Activated T-helper 9 cell treated with anti-CD3 and anti-CD28 coated beads, Interleukin-2, amount 50 U/mL, for 16 hours (primary cell): ENCODE data around the gene CACNB1.
"Not testable (repeated sequence)": the region's sequence is repeated elsewhere in the genome, so short reads cannot be mapped to it uniquely, and the experiment has no call there.

Experiments used
- DNase-seq: peaks from one replicate; pipeline ENCODE4 v3.0.0-alpha.2; 2020; ENCODE audit warnings: low read depth

Gene CACNB1

GRCh38 chr17:39174920-39175694 lies 22.4 kb downstream of the CACNB1 start:
- DNase-seq, result peak; percentile 58

- no peak for DNase-seq
Measured at GRCh38 chr17:39173526-39174274, 23.8 kb downstream of the CACNB1 start.

- no peak for DNase-seq
Measured at GRCh38 chr17:39173080-39173479, 24.4 kb downstream of the CACNB1 start.

GRCh38 chr17:39171933-39172332 lies 25.5 kb downstream of the CACNB1 start:
- DNase-seq, result no peak

GRCh38 chr17:39170558-39170957 lies 26.9 kb downstream of the CACNB1 start:
- DNase-seq, result no peak

- no peak for DNase-seq
Measured at GRCh38 chr17:39170109-39170508, 27.4 kb downstream of the CACNB1 start.

- DNase-seq, result no peak
Measured at GRCh38 chr17:39169518-39169917, 28.0 kb downstream of the CACNB1 start.

- no peak for DNase-seq
Measured at GRCh38 chr17:39169101-39169500, 28.4 kb downstream of the CACNB1 start.

- DNase-seq, result not testable (repeated sequence)
Measured at GRCh38 chr17:39168503-39168902, 29.0 kb downstream of the CACNB1 start.

GRCh38 chr17:39167476-39167875 lies 30.0 kb downstream of the CACNB1 start:
- no peak for DNase-seq

- no peak for DNase-seq
Measured at GRCh38 chr17:39166437-39167335, 30.8 kb downstream of the CACNB1 start.

- no peak for DNase-seq
Measured at GRCh38 chr17:39165841-39166349, 31.6 kb downstream of the CACNB1 start, which contains the start of gene ARL5C. Gene ARL5C (minus strand): TSS chr17:39166161. CDS start chr17:39165760, 401 bp downstream.

GRCh38 chr17:39165178-39165840 lies 32.2 kb downstream of the CACNB1 start:
- no peak for DNase-seq

GRCh38 chr17:39164675-39165143 lies 32.8 kb downstream of the CACNB1 start:
- peak; percentile 54 for DNase-seq

- DNase-seq, result no peak
Measured at GRCh38 chr17:39161962-39162361, 35.5 kb downstream of the CACNB1 start.

- no peak for DNase-seq
Measured at GRCh38 chr17:39158623-39159022, 38.8 kb downstream of the CACNB1 start.

- DNase-seq, result no peak
Measured at GRCh38 chr17:39156491-39156890, 41.0 kb downstream of the CACNB1 start.

GRCh38 chr17:39155654-39156053 lies 41.8 kb downstream of the CACNB1 start:
- no peak for DNase-seq

GRCh38 chr17:39153599-39154051 lies 43.8 kb downstream of the CACNB1 start:
- DNase-seq, result peak; percentile 87

- DNase-seq, result no peak
Measured at GRCh38 chr17:39151943-39152818, 45.3 kb downstream of the CACNB1 start.
